PC-3 (cell line): ENCODE results near the gene ZNF541. TPM values are rescaled to one million over a fixed set of nuclear protein-coding genes. Genes with fewer than 3 reads are reported as not detected.

ENCODE experiments used
- ATAC-seq: fragments of 200-7000 bp; cut with Tn5 transposase; 2 replicates; pipeline ENCODE4 v1.9.1; 2020; ENCODE audit warnings: mild to moderate bottlenecking, moderate library complexity
- BruUV-seq: library from RNA; stranded (reverse); fragments of 400-500 nt; replicated peaks from 2 replicates; lab custom pipeline; 2021; lab: Mats Ljungman, UMichigan
- CTCF ChIA-PET: fragments of 300-600 bp; sonication (Branson Sonifier 250); formaldehyde crosslinking; loops from one replicate; lab custom pipeline; 2022; ENCODE audit warnings: antibody characterized with exemption; lab: Charles Lee
- POLR2A ChIA-PET: fragments of 300-600 bp; sonication (Branson Sonifier 250); formaldehyde crosslinking; loops from one replicate; lab custom pipeline; 2022; ENCODE audit warnings: antibody characterized with exemption; ENCODE audit not compliant: unreplicated experiment; lab: Charles Lee
- DNase-seq: peaks from one replicate; pipeline ENCODE4 v3.0.0-alpha.2; 2015
- H2AFZ ChIP-seq: fragments of 300-600 bp; sonication (generic); 2 replicates; pipeline ENCODE4 v1.6.0; 2016; ENCODE audit warnings: antibody characterized with exemption, low read length
- H3F3A ChIP-seq: fragments of 300-600 bp; sonication (generic); one replicate; pipeline ENCODE4 v1.6.0; 2017; ENCODE audit warnings: antibody characterized with exemption, low read length, control low read depth, mild to moderate bottlenecking; ENCODE audit not compliant: unreplicated experiment
- H3K27ac ChIP-seq: fragments of 300-600 bp; sonication (generic); 2 replicates; pipeline ENCODE4 v1.5.1; 2016; ENCODE audit warnings: mild to moderate bottlenecking, low read length
- H3K27me3 ChIP-seq: fragments of 300-600 bp; sonication (generic); 2 replicates; pipeline ENCODE4 v1.6.1; 2016; ENCODE audit warnings: low read length, mixed read lengths
- H3K36me3 ChIP-seq: fragments of 300-600 bp; sonication (generic); 2 replicates; pipeline ENCODE4 v1.6.1; 2016; ENCODE audit warnings: low read depth, mixed run types, low read length, mixed read lengths
- H3K4me1 ChIP-seq: fragments of 300-600 bp; sonication (generic); 2 replicates; pipeline ENCODE4 v1.5.1; 2016; ENCODE audit warnings: low read length; ENCODE audit not compliant: insufficient read depth
- H3K4me2 ChIP-seq: fragments of 300-600 bp; sonication (generic); 2 replicates; pipeline ENCODE4 v1.6.0; 2016; ENCODE audit warnings: low read length
- H3K4me3 ChIP-seq: fragments of 300-600 bp; sonication (generic); 2 replicates; pipeline ENCODE4 v1.5.1; 2016; ENCODE audit warnings: mild to moderate bottlenecking, low read length, mixed read lengths
- H3K79me2 ChIP-seq: fragments of 300-600 bp; sonication (generic); 2 replicates; pipeline ENCODE4 v1.6.1; 2017; ENCODE audit warnings: low read length, mixed read lengths
- H3K9ac ChIP-seq: fragments of 300-600 bp; sonication (generic); 2 replicates; pipeline ENCODE4 v1.6.0; 2016; ENCODE audit warnings: mild to moderate bottlenecking, low read length
- H3K9me2 ChIP-seq: fragments of 300-600 bp; sonication (generic); replicated peaks from 2 replicates; pipeline ENCODE4 v1.6.1; 2016; ENCODE audit warnings: mixed run types, low read length, mixed read lengths
- H3K9me3 ChIP-seq: fragments of 300-600 bp; sonication (generic); 2 replicates; pipeline ENCODE4 v1.6.1; 2016; ENCODE audit warnings: low read length, mixed read lengths
- H4K20me1 ChIP-seq: fragments of 300-600 bp; sonication (generic); 2 replicates; pipeline ENCODE4 v1.6.1; 2016; ENCODE audit warnings: low read length, mixed read lengths
- CTCF ChIP-seq: fragments of 300-600 bp; sonication (generic); conservative IDR thresholded peaks from 2 replicates; pipeline ENCODE4 v1.5.1; 2017; ENCODE audit warnings: antibody characterized with exemption, low read depth, mild to moderate bottlenecking, low read length
- EZH2 ChIP-seq: fragments of 300-600 bp; sonication (generic); IDR thresholded peaks from one replicate; pipeline ENCODE4 v1.6.1; 2017; ENCODE audit warnings: antibody characterized with exemption, mild to moderate bottlenecking, low read length; ENCODE audit not compliant: unreplicated experiment
- EZH2phosphoT487 ChIP-seq: fragments of 300-600 bp; sonication (generic); IDR thresholded peaks from 2 replicates; pipeline ENCODE4 v1.6.1; 2018; ENCODE audit warnings: mild to moderate bottlenecking, antibody characterized with exemption, low read length, borderline replicate concordance
- intact Hi-C: fragments of 100-400 bp; cut with micrococcal nuclease; formaldehyde crosslinking; loops from 2 replicates; pipeline ENCODE4 v1.9.0; 2023
- total RNA-seq: library from RNA; depleted of rRNA; stranded (reverse); fragments of >200 nt; gene quantifications from 2 replicates; pipeline ENCODE4 v1.2.3, GENCODE V29; 2014

Gene ZNF541
- total RNA-seq, 1 experiment from 2014 or later: not detected

GRCh38 chr19:47545061-47545948, 27.6 kb downstream of the ZNF541 start:
- no peaks in the 10 kb centered on the region for H3K9me3 ChIP-seq
- ChIA-PET POLR2A (no interaction called here), CTCF (no interaction called here)
- H3F3A ChIP-seq: no peaks in the 10 kb centered on the region
- H3K27ac ChIP-seq: no peak overlapping the region
- H3K36me3 ChIP-seq: no peaks in the 10 kb centered on the region
- no peaks in the 10 kb centered on the region for H3K27me3 ChIP-seq
- no peak overlapping the region for H2AFZ ChIP-seq
- H3K4me2 ChIP-seq: no peak overlapping the region
- H4K20me1 ChIP-seq: no peaks in the 10 kb centered on the region
- ATAC-seq (no peak), DNase-seq (no peak)
- no peaks in the 10 kb centered on the region for H3K4me1 ChIP-seq
- no peaks in the 10 kb centered on the region for H3K9me2 ChIP-seq
- no peak overlapping the region for H3K4me3 ChIP-seq
- intact Hi-C loops: loop anchor here (10.0 kb wide), 1 partner anchor 59 kb away; the partner anchor contains the start of gene BICRA
- no peak overlapping the region for H3K9ac ChIP-seq
- no TSS peak for BruUV-seq
- TF ChIP-seq EZH2phosphoT487 (no peak), CTCF (no peak), EZH2 (no peak)
- no peaks in the 10 kb centered on the region for H3K79me2 ChIP-seq

- H4K20me1 ChIP-seq: no peaks in the 10 kb centered on the region
- intact Hi-C loops: loop anchor here (10.0 kb wide), 1 partner anchor 60 kb away; the partner anchor contains the start of gene BICRA
- H3K9me2 ChIP-seq: no peaks in the 10 kb centered on the region
- TF ChIP-seq EZH2phosphoT487 (no peak), EZH2 (no peak), CTCF (no peak)
- H3F3A ChIP-seq: no peaks in the 10 kb centered on the region
- ATAC-seq: no peak
- no peaks in the 10 kb centered on the region for H3K4me1 ChIP-seq
- no peak overlapping the region for H3K4me3 ChIP-seq
- no peaks in the 10 kb centered on the region for H3K79me2 ChIP-seq
- H3K27me3 ChIP-seq: no peaks in the 10 kb centered on the region
- no peak overlapping the region for H2AFZ ChIP-seq
- no peak overlapping the region for H3K27ac ChIP-seq
- POLR2A ChIA-PET: no interaction called here
- H3K9me3 ChIP-seq: no peaks in the 10 kb centered on the region
- H3K36me3 ChIP-seq: no peaks in the 10 kb centered on the region
- no peak overlapping the region for H3K4me2 ChIP-seq
- no peak overlapping the region for H3K9ac ChIP-seq
- CTCF ChIA-PET: no interaction called here
- BruUV-seq: no TSS peak
- no peak for DNase-seq
Observed at GRCh38 chr19:47544476-47544875, 28.5 kb downstream of the ZNF541 start.

- DNase-seq (no peak), ATAC-seq (no peak)
- H4K20me1 ChIP-seq: no peaks in the 10 kb centered on the region
- H3K9ac ChIP-seq: no peak overlapping the region
- H3K9me2 ChIP-seq: no peaks in the 10 kb centered on the region
- no peak overlapping the region for H2AFZ ChIP-seq
- no peaks in the 10 kb centered on the region for H3K36me3 ChIP-seq
- intact Hi-C loops: loop anchor here (10.0 kb wide), 1 partner anchor 61 kb away; the partner anchor contains the start of gene BICRA
- no peaks in the 10 kb centered on the region for H3K27me3 ChIP-seq
- BruUV-seq: no TSS peak
- CTCF ChIA-PET: no interaction called here
- POLR2A ChIA-PET: no interaction called here
- no peaks in the 10 kb centered on the region for H3K9me3 ChIP-seq
- no peak overlapping the region for H3K27ac ChIP-seq
- no peak overlapping the region for H3K4me2 ChIP-seq
- H3K79me2 ChIP-seq: no peaks in the 10 kb centered on the region
- TF ChIP-seq CTCF: no peak
- no peak for TF ChIP-seq EZH2
- no peak for TF ChIP-seq EZH2phosphoT487
- H3F3A ChIP-seq: no peaks in the 10 kb centered on the region
- no peak overlapping the region for H3K4me3 ChIP-seq
- H3K4me1 ChIP-seq: no peaks in the 10 kb centered on the region
Observed at GRCh38 chr19:47544075-47544474, 28.9 kb downstream of the ZNF541 start.
